HepG2 (cell line): ENCODE results near the gene ECHS1. TPM values are rescaled to one million over a fixed set of nuclear protein-coding genes. Genes with fewer than 3 reads are reported as not detected.
A peak's percentile ranks its signal among the peaks of the same experiment; 100 is the strongest.

Source experiments
- ASH2L ChIP-seq: fragments of 300-600, 200-600 bp; sonication (generic); IDR thresholded peaks from 2 replicates; pipeline ENCODE4 v1.7.0; 2017; ENCODE audit warnings: low read depth, mild to moderate bottlenecking, moderate library complexity, mixed read lengths, low read length; ENCODE audit not compliant: insufficient read length
- CENPX ChIP-seq: sonication (generic); formaldehyde crosslinking; IDR thresholded peaks from 2 replicates; pipeline ENCODE4 v1.9.0; 2021; ENCODE audit warnings: mild to moderate bottlenecking, missing genetic modification reagents, moderate library complexity
- DNMT3B ChIP-seq: conservative IDR thresholded peaks from 2 replicates; pipeline ENCODE4 v1.6.1; 2016; ENCODE audit warnings: missing biosample characterization, control low read depth
- ELF4 ChIP-seq: sonication (generic); formaldehyde crosslinking; IDR thresholded peaks from 2 replicates; pipeline ENCODE4 v1.5.0; 2020; ENCODE audit warnings: missing genetic modification reagents, mild to moderate bottlenecking, moderate library complexity, borderline replicate concordance
- HMG20A ChIP-seq: IDR thresholded peaks from 2 replicates; pipeline ENCODE4 v1.6.1; 2016; ENCODE audit warnings: borderline replicate concordance
- JARID2 ChIP-seq: sonication (generic); formaldehyde crosslinking; IDR thresholded peaks from 2 replicates; pipeline ENCODE4 v1.8.1; 2023; ENCODE audit warnings: missing genetic modification reagents, inconsistent platforms; ENCODE audit not compliant: insufficient replicate concordance
- MIER2 ChIP-seq: IDR thresholded peaks from 2 replicates; pipeline ENCODE4 v1.6.1; 2016; ENCODE audit warnings: missing biosample characterization, missing genetic modification reagents
- NFE2 ChIP-seq: sonication (generic); formaldehyde crosslinking; IDR thresholded peaks from 2 replicates; pipeline ENCODE4 v1.4.0; 2020; ENCODE audit warnings: missing genetic modification reagents
- NRL ChIP-seq: sonication (generic); formaldehyde crosslinking; IDR thresholded peaks from 2 replicates; pipeline ENCODE4 v1.5.0; 2020; ENCODE audit warnings: missing genetic modification reagents, mild to moderate bottlenecking, moderate library complexity, borderline replicate concordance
- PHF5A ChIP-seq: IDR thresholded peaks from one replicate; pipeline ENCODE4 v1.6.1; 2018; ENCODE audit warnings: low read depth, missing genetic modification reagents; ENCODE audit not compliant: unreplicated experiment
- POGZ ChIP-seq: sonication (generic); formaldehyde crosslinking; IDR thresholded peaks from 2 replicates; pipeline ENCODE4 v1.4.0; 2020; ENCODE audit warnings: mild to moderate bottlenecking, missing genetic modification reagents
- RCOR2 ChIP-seq: IDR thresholded peaks from 2 replicates; pipeline ENCODE4 v1.6.1; 2016; ENCODE audit warnings: missing biosample characterization, missing genetic modification reagents
- ZBTB33 ChIP-seq: sonication (generic); formaldehyde crosslinking; IDR thresholded peaks from 2 replicates; pipeline ENCODE4 v1.4.0; 2020; ENCODE audit warnings: missing genetic modification reagents
- ZFY ChIP-seq: sonication (generic); formaldehyde crosslinking; IDR thresholded peaks from 2 replicates; pipeline ENCODE4 v1.4.0; 2020; ENCODE audit warnings: missing genetic modification reagents
- ZIK1 ChIP-seq: sonication (generic); formaldehyde crosslinking; IDR thresholded peaks from 2 replicates; pipeline ENCODE4 v1.5.0; 2020; ENCODE audit warnings: mild to moderate bottlenecking, low read depth, missing genetic modification reagents, borderline replicate concordance
- ZNF17 ChIP-seq: sonication (generic); formaldehyde crosslinking; IDR thresholded peaks from 2 replicates; pipeline ENCODE4 v1.5.0; 2020; ENCODE audit warnings: mild to moderate bottlenecking, missing genetic modification reagents
- ZNF331 ChIP-seq: sonication (generic); formaldehyde crosslinking; IDR thresholded peaks from 2 replicates; pipeline ENCODE4 v1.4.0; 2020; ENCODE audit warnings: missing genetic modification reagents
- ZNF546 ChIP-seq: sonication (generic); formaldehyde crosslinking; conservative IDR thresholded peaks from 2 replicates; pipeline ENCODE4 v1.8.1; 2023; ENCODE audit warnings: mild to moderate bottlenecking, missing genetic modification reagents
- ZNF552 ChIP-seq: sonication (generic); formaldehyde crosslinking; IDR thresholded peaks from 2 replicates; pipeline ENCODE4 v1.9.0; 2022; ENCODE audit warnings: missing genetic modification reagents, mild to moderate bottlenecking, borderline replicate concordance
- ZNF562 ChIP-seq: sonication (generic); formaldehyde crosslinking; IDR thresholded peaks from 2 replicates; pipeline ENCODE4 v1.8.0; 2022; ENCODE audit warnings: missing genetic modification reagents, borderline replicate concordance
- ZNF569 ChIP-seq: sonication (generic); formaldehyde crosslinking; IDR thresholded peaks from 2 replicates; pipeline ENCODE4 v1.5.0; 2020; ENCODE audit warnings: mild to moderate bottlenecking, missing genetic modification reagents, moderate library complexity, borderline replicate concordance
- ZNF674 ChIP-seq: sonication (generic); formaldehyde crosslinking; IDR thresholded peaks from 2 replicates; pipeline ENCODE4 v1.5.0; 2020; ENCODE audit warnings: low read depth, mild to moderate bottlenecking, missing genetic modification reagents
- ZNF790 ChIP-seq: sonication (generic); formaldehyde crosslinking; IDR thresholded peaks from 2 replicates; pipeline ENCODE4 v1.8.0; 2022; ENCODE audit warnings: missing genetic modification reagents, mild to moderate bottlenecking, borderline replicate concordance
- polyA plus RNA-seq, 8 experiments: library from polyadenylated mRNA; depleted of rRNA in 3 of 8; stranded (reverse) in 7 of 8; unstranded in 1 of 8; fragments of >200 nt; fragmentation: Illumina TruSeq in 4 of 8; extraction: Trizol in 4 of 8; gene quantifications; 2 replicates each; pipeline versions ENCODE4 v1.2.1 to v1.2.3, GENCODE V29; 2011 to 2016; ENCODE audit warnings: low read depth in 4 of 8, missing spikeins in 1 of 8, mixed read lengths in 1 of 8; ENCODE audit not compliant: insufficient read depth in 1 of 8
- total RNA-seq, 5 experiments: library from RNA; depleted of rRNA; stranded (reverse); fragments of >200 nt; fragmentation: Illumina TruSeq; extraction: Trizol; gene quantifications; 2 replicates each; pipeline ENCODE4 v1.2.3, GENCODE V29; 2016; ENCODE audit warnings: low read depth in 1 of 5
- TF ChIP-seq, protein P1 (sequence below): sonication (generic); formaldehyde crosslinking; IDR thresholded peaks from 2 replicates; pipeline ENCODE4 v1.4.0; 2020; ENCODE audit warnings: mild to moderate bottlenecking, missing genetic modification reagents
- TF ChIP-seq, protein P2 (sequence below): sonication (generic); formaldehyde crosslinking; IDR thresholded peaks from 2 replicates; pipeline ENCODE4 v1.5.0; 2020; ENCODE audit warnings: missing genetic modification reagents, mild to moderate bottlenecking, borderline replicate concordance

Gene ECHS1
- total and polyA plus RNA-seq, 2 of the 13 experiments (the other 11 are each of a cell fraction or from before 2014, with no cell fraction given): 32.7 to 195 TPM

- no peak for TF ChIP-seq ZBTB33 (CRISPR knock-in tag)
- no peak for TF ChIP-seq ZNF674 (CRISPR knock-in tag)
- no peak for TF ChIP-seq DNMT3B (CRISPR knock-in tag)
- no peak for TF ChIP-seq POGZ (CRISPR knock-in tag)
- no peak for TF ChIP-seq CENPX (CRISPR knock-in tag)
- TF ChIP-seq PHF5A (CRISPR knock-in tag): no peak
- no peak for TF ChIP-seq MIER2 (CRISPR knock-in tag)
- TF ChIP-seq, protein P1, sequence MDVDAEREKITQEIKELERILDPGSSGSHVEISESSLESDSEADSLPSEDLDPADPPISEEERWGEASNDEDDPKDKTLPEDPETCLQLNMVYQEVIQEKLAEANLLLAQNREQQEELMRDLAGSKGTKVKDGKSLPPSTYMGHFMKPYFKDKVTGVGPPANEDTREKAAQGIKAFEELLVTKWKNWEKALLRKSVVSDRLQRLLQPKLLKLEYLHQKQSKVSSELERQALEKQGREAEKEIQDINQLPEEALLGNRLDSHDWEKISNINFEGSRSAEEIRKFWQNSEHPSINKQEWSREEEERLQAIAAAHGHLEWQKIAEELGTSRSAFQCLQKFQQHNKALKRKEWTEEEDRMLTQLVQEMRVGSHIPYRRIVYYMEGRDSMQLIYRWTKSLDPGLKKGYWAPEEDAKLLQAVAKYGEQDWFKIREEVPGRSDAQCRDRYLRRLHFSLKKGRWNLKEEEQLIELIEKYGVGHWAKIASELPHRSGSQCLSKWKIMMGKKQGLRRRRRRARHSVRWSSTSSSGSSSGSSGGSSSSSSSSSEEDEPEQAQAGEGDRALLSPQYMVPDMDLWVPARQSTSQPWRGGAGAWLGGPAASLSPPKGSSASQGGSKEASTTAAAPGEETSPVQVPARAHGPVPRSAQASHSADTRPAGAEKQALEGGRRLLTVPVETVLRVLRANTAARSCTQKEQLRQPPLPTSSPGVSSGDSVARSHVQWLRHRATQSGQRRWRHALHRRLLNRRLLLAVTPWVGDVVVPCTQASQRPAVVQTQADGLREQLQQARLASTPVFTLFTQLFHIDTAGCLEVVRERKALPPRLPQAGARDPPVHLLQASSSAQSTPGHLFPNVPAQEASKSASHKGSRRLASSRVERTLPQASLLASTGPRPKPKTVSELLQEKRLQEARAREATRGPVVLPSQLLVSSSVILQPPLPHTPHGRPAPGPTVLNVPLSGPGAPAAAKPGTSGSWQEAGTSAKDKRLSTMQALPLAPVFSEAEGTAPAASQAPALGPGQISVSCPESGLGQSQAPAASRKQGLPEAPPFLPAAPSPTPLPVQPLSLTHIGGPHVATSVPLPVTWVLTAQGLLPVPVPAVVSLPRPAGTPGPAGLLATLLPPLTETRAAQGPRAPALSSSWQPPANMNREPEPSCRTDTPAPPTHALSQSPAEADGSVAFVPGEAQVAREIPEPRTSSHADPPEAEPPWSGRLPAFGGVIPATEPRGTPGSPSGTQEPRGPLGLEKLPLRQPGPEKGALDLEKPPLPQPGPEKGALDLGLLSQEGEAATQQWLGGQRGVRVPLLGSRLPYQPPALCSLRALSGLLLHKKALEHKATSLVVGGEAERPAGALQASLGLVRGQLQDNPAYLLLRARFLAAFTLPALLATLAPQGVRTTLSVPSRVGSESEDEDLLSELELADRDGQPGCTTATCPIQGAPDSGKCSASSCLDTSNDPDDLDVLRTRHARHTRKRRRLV (CRISPR knock-in tag): no peak
- peak; percentile 43; the same call in 1 of the 2 replicates for TF ChIP-seq NRL
- TF ChIP-seq ZFY (CRISPR knock-in tag): peak; percentile 34; the same call in 1 of the 2 replicates
- no peak; the same call in 1 of the 2 replicates for TF ChIP-seq ZNF790 (CRISPR knock-in tag)
- no peak for TF ChIP-seq ZNF546 (CRISPR knock-in tag)
- no peak for TF ChIP-seq ZNF569 (CRISPR knock-in tag)
- peak; percentile 71; the same call in 1 of the 2 replicates for TF ChIP-seq ZNF331 (CRISPR knock-in tag)
- no peak for TF ChIP-seq ZIK1
- TF ChIP-seq HMG20A: no peak
- TF ChIP-seq RCOR2 (CRISPR knock-in tag): no peak
- TF ChIP-seq ELF4 (CRISPR knock-in tag): no peak
- no peak for TF ChIP-seq ZNF562 (CRISPR knock-in tag)
- TF ChIP-seq NFE2: no peak
- no peak for TF ChIP-seq ZNF17 (CRISPR knock-in tag)
- TF ChIP-seq ZNF552 (CRISPR knock-in tag): no peak
- TF ChIP-seq ASH2L: peak; percentile 41
- TF ChIP-seq, protein P2, sequence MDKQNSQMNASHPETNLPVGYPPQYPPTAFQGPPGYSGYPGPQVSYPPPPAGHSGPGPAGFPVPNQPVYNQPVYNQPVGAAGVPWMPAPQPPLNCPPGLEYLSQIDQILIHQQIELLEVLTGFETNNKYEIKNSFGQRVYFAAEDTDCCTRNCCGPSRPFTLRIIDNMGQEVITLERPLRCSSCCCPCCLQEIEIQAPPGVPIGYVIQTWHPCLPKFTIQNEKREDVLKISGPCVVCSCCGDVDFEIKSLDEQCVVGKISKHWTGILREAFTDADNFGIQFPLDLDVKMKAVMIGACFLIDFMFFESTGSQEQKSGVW (CRISPR knock-in tag): no peak
- TF ChIP-seq JARID2 (CRISPR knock-in tag): no peak
Observed at GRCh38 chr10:133359554-133359971, 13.6 kb downstream of the ECHS1 start (continued).
